ENCODE results near the gene ZBTB40. TPM values are rescaled to one million over a fixed set of nuclear protein-coding genes. Genes with fewer than 3 reads are reported as not detected.

Gene ZBTB40
- total and polyA plus RNA-seq, 9 of the 15 experiments (the other 6 are each of a cell fraction or from before 2014, with no cell fraction given) = 2.6 to 26.0 (median 18.8) TPM

DNA sequence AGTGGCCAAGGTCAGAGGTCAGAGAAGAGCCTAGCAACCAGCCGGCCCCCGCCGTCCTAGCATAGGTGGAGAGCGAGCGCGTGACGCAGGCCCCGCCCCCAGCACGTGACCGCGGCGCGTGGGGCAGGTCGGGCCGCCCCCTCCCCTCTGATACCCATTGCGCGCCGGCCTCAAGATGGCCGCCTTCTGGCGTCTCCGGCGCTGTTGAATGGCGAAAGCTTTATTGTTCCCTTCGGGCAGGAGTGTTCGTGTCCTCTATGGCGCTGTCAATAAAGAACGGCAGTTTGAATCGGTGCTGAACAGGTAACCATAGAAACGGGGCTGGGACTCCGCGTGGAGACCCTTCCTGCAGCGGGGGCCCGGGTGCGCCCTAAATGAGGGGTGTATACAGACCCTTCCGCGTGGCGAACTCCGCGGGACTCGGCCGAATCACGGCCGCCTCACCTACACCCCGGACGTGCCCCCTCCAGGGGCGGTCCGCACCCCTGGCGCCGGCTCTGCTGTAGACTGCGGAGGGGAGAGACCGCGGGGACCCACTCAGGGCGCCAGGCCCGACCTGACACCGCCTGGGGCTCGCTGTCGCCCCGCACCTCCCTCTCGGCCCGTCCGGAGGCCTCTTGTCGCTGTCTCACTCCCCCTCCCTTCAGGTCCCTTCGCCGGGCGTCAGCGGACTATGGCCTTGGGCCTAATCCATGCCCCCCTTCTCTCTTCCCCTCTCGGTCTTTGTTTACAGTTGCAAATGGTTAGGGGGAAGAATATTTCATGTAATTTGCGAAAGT is at the start of gene ZBTB40 (continued):
- TF ChIP-seq PML (IDR thresholded peaks at IDR 0.05; ENCODE audit: low read length) (peak; percentile 58; the same call in 1 of the 2 replicates), SP1 (CRISPR knock-in tag; IDR thresholded peaks at IDR 0.05) (peak; percentile 100), PHF20 (IDR thresholded peaks at IDR 0.05; ENCODE audit: partially characterized antibody) (peak; percentile 91), ERF (CRISPR knock-in tag; IDR thresholded peaks at IDR 0.05) (0 out of 2 replicates have a peak, but pooled peaks have one; percentile 19), SIN3A (IDR thresholded peaks at IDR 0.05; ENCODE audit: borderline replicate concordance in 2 of 2, control insufficient read depth in 1 of 2, low read depth in 2 of 2, low read length in 2 of 2) (peak; percentile 91 to 95), TOE1 (IDR thresholded peaks at IDR 0.05; ENCODE audit: borderline replicate concordance) (peak; percentile 97), TOE1 (CRISPR knock-in tag; IDR thresholded peaks at IDR 0.05; ENCODE audit: borderline replicate concordance, low read depth) (peak; percentile 60; the same call in 1 of the 2 replicates)

GRCh38 chr1:22402356-22403053 is 49.1 kb upstream of the ZBTB40 start:
- intact Hi-C loops (cut with micrococcal nuclease) = no loop called here
- Histone ChIP-seq H3K9me1 (ENCODE audit: control insufficient read depth, insufficient read depth, low read length) (no peaks in the 10 kb centered on the region), H2AFZ (ENCODE audit: low read depth, low read length) (no peak overlapping the region), H3K4me2 (ENCODE audit: insufficient read depth, low read length) (no peak overlapping the region), H3K27me3 (ENCODE audit: control insufficient read depth in 2 of 2, insufficient read depth in 2 of 2, low read length in 2 of 2) (peaks cover 33 to 57% of the 10 kb centered on the region in 2 experiments; a peak in 4 of 5 replicates), H3K36me3 (ENCODE audit: control insufficient read depth, insufficient read depth, low read length) (no peaks in the 10 kb centered on the region), H3K27ac (ENCODE audit: extremely low read depth, low read depth, low read length) (no peak overlapping the region), H3K9me3 (replicated peaks; ENCODE audit: control insufficient read depth, insufficient read depth, low read depth, low read length) (no peaks in the 10 kb centered on the region), H3K9ac (ENCODE audit: insufficient read depth in 1 of 2, low read depth in 2 of 2, low read length in 2 of 2) (no peak overlapping the region), H3K4me1 (replicated peaks in 1 of 2; ENCODE audit: control insufficient read depth in 2 of 2, insufficient read depth in 2 of 2, low read length in 2 of 2) (peaks cover 0 to 3% of the 10 kb centered on the region in 2 experiments; a peak in 1 of 5 replicates), H3K4me3 (no peak overlapping the region), H4K20me1 (replicated peaks; ENCODE audit: control insufficient read depth, insufficient read depth, low read length) (0 out of 2 replicates have a peak, but pooled peaks cover 5% of the 10 kb centered on the region), H3K79me2 (ENCODE audit: control insufficient read depth, insufficient read depth, low read length) (no peaks in the 10 kb centered on the region)
- WGBS (ENCODE audit: insufficient coverage, low coverage, missing lambda C conversion rate) = 2% methylated on average over 12 of the region's 12 CpGs
- no peak for DNase-seq (ENCODE audit: extremely low read depth in 1 of 4, low spot score in 3 of 4)
- CTCF ChIA-PET (ENCODE audit: low intra/inter-chr PET ratio) = no interaction called here
- ATAC-seq = no peak
- BruUV-seq (replicated peaks) = no TSS peak
- POLR2A ChIA-PET = interaction anchor here (0.6 to 1.7 kb wide), 2 partner anchors 11 to 301 kb away, joined by 3 to 6 read pairs; no protein-coding TSS in a partner anchor
- in situ Hi-C loops (cut with MboI) = no loop called here
- no peak for FAIRE-seq
- TF ChIP-seq, protein P1, sequence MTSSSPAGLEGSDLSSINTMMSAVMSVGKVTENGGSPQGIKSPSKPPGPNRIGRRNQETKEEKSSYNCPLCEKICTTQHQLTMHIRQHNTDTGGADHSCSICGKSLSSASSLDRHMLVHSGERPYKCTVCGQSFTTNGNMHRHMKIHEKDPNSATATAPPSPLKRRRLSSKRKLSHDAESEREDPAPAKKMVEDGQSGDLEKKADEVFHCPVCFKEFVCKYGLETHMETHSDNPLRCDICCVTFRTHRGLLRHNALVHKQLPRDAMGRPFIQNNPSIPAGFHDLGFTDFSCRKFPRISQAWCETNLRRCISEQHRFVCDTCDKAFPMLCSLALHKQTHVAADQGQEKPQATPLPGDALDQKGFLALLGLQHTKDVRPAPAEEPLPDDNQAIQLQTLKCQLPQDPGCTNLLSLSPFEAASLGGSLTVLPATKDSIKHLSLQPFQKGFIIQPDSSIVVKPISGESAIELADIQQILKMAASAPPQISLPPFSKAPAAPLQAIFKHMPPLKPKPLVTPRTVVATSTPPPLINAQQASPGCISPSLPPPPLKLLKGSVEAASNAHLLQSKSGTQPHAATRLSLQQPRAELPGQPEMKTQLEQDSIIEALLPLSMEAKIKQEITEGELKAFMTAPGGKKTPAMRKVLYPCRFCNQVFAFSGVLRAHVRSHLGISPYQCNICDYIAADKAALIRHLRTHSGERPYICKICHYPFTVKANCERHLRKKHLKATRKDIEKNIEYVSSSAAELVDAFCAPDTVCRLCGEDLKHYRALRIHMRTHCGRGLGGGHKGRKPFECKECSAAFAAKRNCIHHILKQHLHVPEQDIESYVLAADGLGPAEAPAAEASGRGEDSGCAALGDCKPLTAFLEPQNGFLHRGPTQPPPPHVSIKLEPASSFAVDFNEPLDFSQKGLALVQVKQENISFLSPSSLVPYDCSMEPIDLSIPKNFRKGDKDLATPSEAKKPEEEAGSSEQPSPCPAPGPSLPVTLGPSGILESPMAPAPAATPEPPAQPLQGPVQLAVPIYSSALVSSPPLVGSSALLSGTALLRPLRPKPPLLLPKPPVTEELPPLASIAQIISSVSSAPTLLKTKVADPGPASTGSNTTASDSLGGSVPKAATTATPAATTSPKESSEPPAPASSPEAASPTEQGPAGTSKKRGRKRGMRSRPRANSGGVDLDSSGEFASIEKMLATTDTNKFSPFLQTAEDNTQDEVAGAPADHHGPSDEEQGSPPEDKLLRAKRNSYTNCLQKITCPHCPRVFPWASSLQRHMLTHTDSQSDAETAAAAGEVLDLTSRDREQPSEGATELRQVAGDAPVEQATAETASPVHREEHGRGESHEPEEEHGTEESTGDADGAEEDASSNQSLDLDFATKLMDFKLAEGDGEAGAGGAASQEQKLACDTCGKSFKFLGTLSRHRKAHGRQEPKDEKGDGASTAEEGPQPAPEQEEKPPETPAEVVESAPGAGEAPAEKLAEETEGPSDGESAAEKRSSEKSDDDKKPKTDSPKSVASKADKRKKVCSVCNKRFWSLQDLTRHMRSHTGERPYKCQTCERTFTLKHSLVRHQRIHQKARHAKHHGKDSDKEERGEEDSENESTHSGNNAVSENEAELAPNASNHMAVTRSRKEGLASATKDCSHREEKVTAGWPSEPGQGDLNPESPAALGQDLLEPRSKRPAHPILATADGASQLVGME (CRISPR knock-in tag; IDR thresholded peaks at IDR 0.05) = no peak
- no peak for TF ChIP-seq BRD4 (IDR thresholded peaks at IDR 0.05)
- no peak for TF ChIP-seq CHAMP1 (IDR thresholded peaks at IDR 0.05)
- no peak for TF ChIP-seq BCL6 (CRISPR knock-in tag; IDR thresholded peaks at IDR 0.05)

All from K562 (cell line).